DOHH2 (cell line): ENCODE data around the gene IRX4.
A peak's percentile ranks its signal among the peaks of the same experiment; 100 is the strongest.
"Not testable (repeated sequence)": the region's sequence is repeated elsewhere in the genome, so short reads cannot be mapped to it uniquely, and the experiment has no call there.

ENCODE experiments used
- H3F3A ChIP-seq: fragments of 200-600 bp; sonication (generic), shearing (Covaris generic); 2 replicates; pipeline ENCODE4 v1.6.0; 2016; ENCODE audit warnings: antibody characterized with exemption, mild to moderate bottlenecking; ENCODE audit not compliant: control insufficient read depth, insufficient read depth
- H3K27ac ChIP-seq: fragments of 200-600 bp; sonication (generic); 2 replicates; pipeline ENCODE4 v1.5.1; 2014; ENCODE audit warnings: low read depth, mild to moderate bottlenecking, low read length, moderate library complexity
- H3K27me3 ChIP-seq: fragments of 200-600 bp; sonication (generic); 2 replicates; pipeline ENCODE4 v1.6.1; 2014; ENCODE audit warnings: mild to moderate bottlenecking, low read length, mixed read lengths; ENCODE audit not compliant: control insufficient read depth
- H3K36me3 ChIP-seq: fragments of 200-600 bp; sonication (generic); 2 replicates; pipeline ENCODE4 v1.6.1; 2014; ENCODE audit warnings: mild to moderate bottlenecking, low read length, moderate library complexity, mixed read lengths; ENCODE audit not compliant: control insufficient read depth
- H3K4me1 ChIP-seq: fragments of 200-600 bp; sonication (generic); 2 replicates; pipeline ENCODE4 v1.6.1; 2014; ENCODE audit warnings: mild to moderate bottlenecking, low read length, mixed read lengths; ENCODE audit not compliant: control insufficient read depth
- H3K4me2 ChIP-seq: fragments of 200-600 bp; sonication (generic); 2 replicates; pipeline ENCODE4 v1.6.0; 2014; ENCODE audit warnings: mild to moderate bottlenecking, low read length, moderate library complexity
- H3K4me3 ChIP-seq: fragments of 200-600 bp; sonication (generic); 2 replicates; pipeline ENCODE4 v1.5.1; 2014; ENCODE audit warnings: mild to moderate bottlenecking, low read length, mixed read lengths
- H3K79me2 ChIP-seq: fragments of 200-600 bp; sonication (generic); 2 replicates; pipeline ENCODE4 v1.6.1; 2014; ENCODE audit warnings: mild to moderate bottlenecking, low read length, mixed read lengths; ENCODE audit not compliant: control insufficient read depth
- H3K9me2 ChIP-seq: fragments of 200-600 bp; sonication (generic); replicated peaks from 2 replicates; pipeline ENCODE4 v1.6.1; 2014; ENCODE audit warnings: mild to moderate bottlenecking, low read length, mixed read lengths; ENCODE audit not compliant: control insufficient read depth
- H3K9me3 ChIP-seq: fragments of 200-600 bp; sonication (generic); 2 replicates; pipeline ENCODE4 v1.6.1; 2014; ENCODE audit warnings: antibody characterized with exemption, low read length, mixed read lengths; ENCODE audit not compliant: control insufficient read depth, insufficient read depth
- H4K20me1 ChIP-seq: fragments of 200-600 bp; sonication (generic); 2 replicates; pipeline ENCODE4 v1.6.0; 2014; ENCODE audit warnings: low read depth, mild to moderate bottlenecking, antibody characterized with exemption, low read length, moderate library complexity; ENCODE audit not compliant: control insufficient read depth, insufficient read depth
- EZH2phosphoT487 ChIP-seq: fragments of 200-600 bp; sonication (generic); IDR thresholded peaks from 2 replicates; pipeline ENCODE4 v1.6.1; 2017; ENCODE audit warnings: borderline replicate concordance, mild to moderate bottlenecking, antibody characterized with exemption, low read length, moderate library complexity, mixed read lengths
- TF ChIP-seq, protein P1 (sequence below): fragments of 200-600 bp; sonication (generic); IDR thresholded peaks from one replicate; pipeline ENCODE4 v1.5.1; 2014; ENCODE audit warnings: antibody characterized with exemption, mild to moderate bottlenecking, low read depth, low read length; ENCODE audit not compliant: poor library complexity, severe bottlenecking

The IRX4 gene

DNA sequence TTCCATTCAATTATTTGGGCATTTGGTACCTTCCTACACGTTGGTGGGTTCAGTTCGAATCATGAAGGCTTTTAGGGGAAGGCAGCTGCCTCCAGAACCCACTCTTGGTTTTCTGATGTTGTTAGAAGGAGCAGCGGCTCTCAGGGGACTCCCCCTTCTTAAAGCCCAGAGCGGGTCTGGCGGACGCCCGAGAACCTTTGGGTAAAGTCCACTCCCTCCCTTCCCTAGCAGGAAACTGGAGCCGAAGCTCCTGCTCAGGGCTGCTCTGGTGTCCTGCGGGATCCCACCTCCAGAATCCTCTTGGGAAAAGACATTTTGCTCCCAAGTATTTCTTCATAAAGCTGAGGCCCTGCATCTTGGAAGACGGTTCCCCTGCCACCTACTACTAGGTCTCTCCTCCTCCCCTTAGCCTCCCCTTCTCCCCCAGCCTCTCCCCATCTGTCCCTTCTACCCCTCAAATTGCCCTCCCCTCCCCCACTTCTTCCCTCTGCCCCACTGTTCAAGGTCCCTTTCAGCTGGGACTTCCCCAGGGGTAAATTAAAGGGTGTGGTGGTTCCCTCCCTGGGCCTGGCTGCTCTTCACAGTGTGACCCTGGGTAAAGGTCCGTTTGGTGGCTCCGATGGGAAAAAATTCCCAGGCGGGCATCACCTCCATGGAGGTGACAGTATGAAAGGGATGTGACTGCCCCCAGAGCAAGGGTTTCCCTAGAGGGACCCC, 9.3 kb downstream of the IRX4 start:
- peaks cover 5% of the 10 kb centered on the region for H3K27me3 ChIP-seq
- H3K4me2 ChIP-seq, result peak overlapping the region; percentile 23; the same call in 1 of the 2 replicates

DNA sequence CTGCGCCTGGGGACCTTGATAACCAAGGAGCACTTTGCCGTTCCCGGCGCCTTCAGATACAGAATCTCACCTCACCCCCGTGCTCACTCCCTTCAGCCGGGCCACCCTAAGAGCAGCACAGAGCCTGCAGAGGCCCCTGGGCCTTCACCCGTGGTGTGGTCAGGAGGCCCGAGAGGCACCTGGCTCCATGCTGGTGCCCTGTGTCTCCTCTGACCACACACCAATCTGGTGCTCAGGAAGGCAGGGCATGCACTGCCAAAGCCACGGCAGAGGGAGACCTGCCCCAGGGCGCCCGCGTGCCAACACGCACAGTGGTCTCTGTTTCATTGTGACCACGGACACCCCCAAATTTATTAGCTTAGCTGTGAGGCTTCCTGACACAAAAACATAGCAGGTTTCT, 11.3 kb downstream of the IRX4 start:
- no peak overlapping the region for H3K4me2 ChIP-seq
- H3K27ac ChIP-seq, result no peak overlapping the region
- H3K27me3 ChIP-seq, result peaks cover 5% of the 10 kb centered on the region
- H3K36me3 ChIP-seq, result no peaks in the 10 kb centered on the region
- TF ChIP-seq, protein P1, sequence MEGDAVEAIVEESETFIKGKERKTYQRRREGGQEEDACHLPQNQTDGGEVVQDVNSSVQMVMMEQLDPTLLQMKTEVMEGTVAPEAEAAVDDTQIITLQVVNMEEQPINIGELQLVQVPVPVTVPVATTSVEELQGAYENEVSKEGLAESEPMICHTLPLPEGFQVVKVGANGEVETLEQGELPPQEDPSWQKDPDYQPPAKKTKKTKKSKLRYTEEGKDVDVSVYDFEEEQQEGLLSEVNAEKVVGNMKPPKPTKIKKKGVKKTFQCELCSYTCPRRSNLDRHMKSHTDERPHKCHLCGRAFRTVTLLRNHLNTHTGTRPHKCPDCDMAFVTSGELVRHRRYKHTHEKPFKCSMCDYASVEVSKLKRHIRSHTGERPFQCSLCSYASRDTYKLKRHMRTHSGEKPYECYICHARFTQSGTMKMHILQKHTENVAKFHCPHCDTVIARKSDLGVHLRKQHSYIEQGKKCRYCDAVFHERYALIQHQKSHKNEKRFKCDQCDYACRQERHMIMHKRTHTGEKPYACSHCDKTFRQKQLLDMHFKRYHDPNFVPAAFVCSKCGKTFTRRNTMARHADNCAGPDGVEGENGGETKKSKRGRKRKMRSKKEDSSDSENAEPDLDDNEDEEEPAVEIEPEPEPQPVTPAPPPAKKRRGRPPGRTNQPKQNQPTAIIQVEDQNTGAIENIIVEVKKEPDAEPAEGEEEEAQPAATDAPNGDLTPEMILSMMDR, result no peak
- no peak for TF ChIP-seq EZH2phosphoT487
- no peaks in the 10 kb centered on the region for H3K79me2 ChIP-seq
- no peaks in the 10 kb centered on the region for H3F3A ChIP-seq
- peaks cover 16% of the 10 kb centered on the region; the same call in 1 of the 2 replicates for H3K9me3 ChIP-seq
- no peak overlapping the region for H3K4me3 ChIP-seq
- no peaks in the 10 kb centered on the region for H3K9me2 ChIP-seq
- H3K4me1 ChIP-seq, result peaks cover 34% of the 10 kb centered on the region
- H4K20me1 ChIP-seq, result no peaks in the 10 kb centered on the region

More for the DNA sequence above, 9.3 kb downstream of the IRX4 start:
- H3K4me1 ChIP-seq, result peaks cover 34% of the 10 kb centered on the region
- H3F3A ChIP-seq, result no peaks in the 10 kb centered on the region
- H3K9me2 ChIP-seq, result no peaks in the 10 kb centered on the region
- H3K79me2 ChIP-seq, result no peaks in the 10 kb centered on the region
- no peaks in the 10 kb centered on the region for H4K20me1 ChIP-seq
- no peaks in the 10 kb centered on the region for H3K36me3 ChIP-seq
- H3K4me3 ChIP-seq, result no peak overlapping the region
- peaks cover 16% of the 10 kb centered on the region; the same call in 1 of the 2 replicates for H3K9me3 ChIP-seq
- H3K27ac ChIP-seq, result no peak overlapping the region
- TF ChIP-seq, protein P1, result no peak
- no peak for TF ChIP-seq EZH2phosphoT487

DNA sequence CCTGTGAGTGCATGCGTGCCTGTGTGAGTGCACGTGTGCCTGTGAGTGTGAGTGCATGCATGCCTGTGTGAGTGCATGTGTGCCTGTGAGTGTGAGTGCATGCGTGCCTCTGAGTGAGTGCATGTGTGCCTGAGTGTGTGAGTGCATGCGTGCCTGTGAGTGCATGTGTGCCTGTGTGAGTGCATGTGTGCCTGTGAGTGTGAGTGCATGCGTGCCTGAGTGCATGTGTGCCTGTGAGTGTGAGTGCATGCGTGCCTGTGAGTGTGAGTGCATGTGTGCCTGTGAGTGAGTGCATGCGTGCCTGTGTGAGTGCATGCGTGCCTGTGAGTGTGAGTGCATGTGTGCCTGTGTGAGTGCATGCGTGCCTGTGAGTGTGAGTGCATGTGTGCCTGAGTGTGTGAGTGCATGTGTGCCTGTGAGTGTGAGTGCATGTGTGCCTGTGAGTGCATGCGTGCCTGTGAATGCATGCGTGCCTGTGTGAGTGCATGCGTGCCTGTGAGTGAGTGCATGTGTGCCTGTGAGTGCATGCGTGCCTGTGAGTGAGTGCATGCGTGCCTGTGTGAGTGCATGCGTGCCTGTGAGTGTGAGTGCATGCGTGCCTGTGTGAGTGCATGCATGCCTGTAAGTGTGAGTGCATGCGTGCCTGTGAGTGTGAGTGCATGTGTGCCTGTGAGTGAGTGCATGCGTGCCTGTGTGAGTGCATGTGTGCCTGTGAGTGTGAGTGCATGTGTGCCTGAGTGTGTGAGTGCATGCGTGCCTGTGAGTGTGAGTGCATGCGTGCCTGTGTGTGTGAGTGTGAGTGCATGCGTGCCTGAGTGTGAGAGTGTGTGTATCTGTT, 12.1 kb downstream of the IRX4 start:
- not testable (repeated sequence) for H3K27ac ChIP-seq, H4K20me1 ChIP-seq, H3K4me3 ChIP-seq, H3F3A ChIP-seq, H3K9me2 ChIP-seq, H3K79me2 ChIP-seq, H3K4me2 ChIP-seq, H3K27me3 ChIP-seq, H3K36me3 ChIP-seq
- peaks cover 31% of the 10 kb centered on the region for H3K4me1 ChIP-seq
- peaks cover 11% of the 10 kb centered on the region; the same call in 1 of the 2 replicates for H3K9me3 ChIP-seq
